ENCODE results near the gene PGLYRP2. TPM values are rescaled to one million over a fixed set of nuclear protein-coding genes. Genes with fewer than 3 reads are reported as not detected.

PGLYRP2 gene
- total and polyA plus RNA-seq, 2 experiments from 2014 or later = not detected

GRCh38 chr19:15525291-15525690, 46.0 kb upstream of the PGLYRP2 start:
- H3K4me1 ChIP-seq (ENCODE audit: insufficient read depth) = no peaks in the 10 kb centered on the region
- no peak for TF ChIP-seq EZH2 (IDR thresholded peaks at IDR 0.05; ENCODE audit: borderline replicate concordance)
- no peak for TF ChIP-seq EZH2phosphoT487 (IDR thresholded peaks at IDR 0.05; ENCODE audit: low read depth, severe bottlenecking, unreplicated experiment)
- TF ChIP-seq CTCF (IDR thresholded peaks at IDR 0.05; ENCODE audit: poor library complexity) = no peak
- no peak overlapping the region for H3K27ac ChIP-seq
- no peaks in the 10 kb centered on the region for H3K36me3 ChIP-seq (replicated peaks; ENCODE audit: insufficient read depth, low read depth)
- no peaks in the 10 kb centered on the region for H4K20me1 ChIP-seq (ENCODE audit: insufficient read depth, poor library complexity, severe bottlenecking)
- no peak for DNase-seq (ENCODE audit: low spot score)
- no peak overlapping the region for H3K4me3 ChIP-seq
- no peaks in the 10 kb centered on the region for H3K9me3 ChIP-seq (ENCODE audit: low read depth)
- no peaks in the 10 kb centered on the region for H3K9me2 ChIP-seq (replicated peaks; ENCODE audit: insufficient read depth)
- 89% methylated on average over 15 of the region's 15 CpGs for WGBS (ENCODE audit: low lambda C conversion rate, missing lambda C conversion rate)
- H3K4me2 ChIP-seq = no peak overlapping the region
- no peaks in the 10 kb centered on the region for H3K79me2 ChIP-seq
- H3K27me3 ChIP-seq = no peaks in the 10 kb centered on the region
- H2AFZ ChIP-seq = no peak overlapping the region

GRCh38 chr19:15524781-15525180, 45.5 kb upstream of the PGLYRP2 start:
- no peaks in the 10 kb centered on the region for H3K27me3 ChIP-seq
- no peak overlapping the region for H3K27ac ChIP-seq
- H3K9me3 ChIP-seq (ENCODE audit: low read depth) = no peaks in the 10 kb centered on the region
- H3K4me3 ChIP-seq = no peak overlapping the region
- WGBS (ENCODE audit: low lambda C conversion rate, missing lambda C conversion rate) = 75% methylated on average over 5 of the region's 5 CpGs
- H3K36me3 ChIP-seq (replicated peaks; ENCODE audit: insufficient read depth, low read depth) = no peaks in the 10 kb centered on the region
- DNase-seq (ENCODE audit: low spot score) = no peak
- H3K4me1 ChIP-seq (ENCODE audit: insufficient read depth) = no peaks in the 10 kb centered on the region
- TF ChIP-seq CTCF (IDR thresholded peaks at IDR 0.05; ENCODE audit: poor library complexity) = no peak
- H3K79me2 ChIP-seq = no peaks in the 10 kb centered on the region
- H3K9me2 ChIP-seq (replicated peaks; ENCODE audit: insufficient read depth) = no peaks in the 10 kb centered on the region
- H2AFZ ChIP-seq = no peak overlapping the region
- no peak overlapping the region for H3K4me2 ChIP-seq
- no peaks in the 10 kb centered on the region for H4K20me1 ChIP-seq (ENCODE audit: insufficient read depth, poor library complexity, severe bottlenecking)

GRCh38 chr19:15519433-15519976, 40.2 kb upstream of the PGLYRP2 start:
- no peak for DNase-seq (ENCODE audit: low spot score)
- 67% methylated on average over 6 of the region's 6 CpGs for WGBS (ENCODE audit: low lambda C conversion rate, missing lambda C conversion rate)

More at GRCh38 chr19:15519433-15519976, 40.2 kb upstream of the PGLYRP2 start:
- no peaks in the 10 kb centered on the region for H3K36me3 ChIP-seq (replicated peaks; ENCODE audit: insufficient read depth, low read depth)
- H3K27me3 ChIP-seq = no peaks in the 10 kb centered on the region
- H3K27ac ChIP-seq = no peak overlapping the region
- H3K79me2 ChIP-seq = no peaks in the 10 kb centered on the region
- no peaks in the 10 kb centered on the region for H4K20me1 ChIP-seq (ENCODE audit: insufficient read depth, poor library complexity, severe bottlenecking)
- no peaks in the 10 kb centered on the region for H3K9me3 ChIP-seq (ENCODE audit: low read depth)
- no peaks in the 10 kb centered on the region for H3K9me2 ChIP-seq (replicated peaks; ENCODE audit: insufficient read depth)
- no peaks in the 10 kb centered on the region for H3K4me1 ChIP-seq (ENCODE audit: insufficient read depth)
- no peak overlapping the region for H3K4me2 ChIP-seq
- H3K4me3 ChIP-seq = no peak overlapping the region
- H2AFZ ChIP-seq = no peak overlapping the region
- no peak for TF ChIP-seq EZH2 (IDR thresholded peaks at IDR 0.05; ENCODE audit: borderline replicate concordance)
- no peak for TF ChIP-seq EZH2phosphoT487 (IDR thresholded peaks at IDR 0.05; ENCODE audit: low read depth, severe bottlenecking, unreplicated experiment)
- no peak for TF ChIP-seq CTCF (IDR thresholded peaks at IDR 0.05; ENCODE audit: poor library complexity)

Measured in hepatocyte (in vitro differentiated cells).